Measurements from ENCODE around the gene RGS3. TPM values are rescaled to one million over a fixed set of nuclear protein-coding genes. Genes with fewer than 3 reads are reported as not detected.
A peak's percentile ranks its signal among the peaks of the same experiment; 100 is the strongest.

The RGS3 gene
- total RNA-seq, 1 experiment from 2014 or later = 16.6 TPM

DNA sequence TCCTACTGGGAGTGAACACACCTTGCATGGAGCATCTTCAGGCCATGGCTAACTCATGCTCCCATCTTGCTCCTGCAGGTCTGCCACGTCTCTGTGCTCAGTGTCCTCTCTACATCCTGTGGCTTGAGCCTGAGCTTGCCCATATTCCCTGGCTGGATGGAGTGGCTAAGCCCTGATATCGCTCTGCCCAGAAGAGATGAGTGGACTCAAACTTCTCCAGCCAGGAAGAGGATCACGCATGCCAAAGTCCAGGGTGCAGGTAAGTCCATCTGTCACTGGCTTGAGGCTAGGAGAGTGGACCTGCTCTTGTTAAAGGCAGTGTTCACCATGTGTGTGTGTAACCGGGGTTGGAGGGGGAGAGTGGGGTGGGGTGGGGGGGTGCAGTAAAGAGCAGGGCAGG is 1.6 kb upstream of the RGS3 start:
- H3K4me1 Mint-ChIP-seq = peaks cover 22% of the 10 kb centered on the region
- ATAC-seq = no peak
- DNase-seq (ENCODE audit: low spot score) = no peak
- CTCF ChIA-PET = interaction anchor here (2.6 kb wide), 1 partner anchor 16 kb away, joined by 13 read pairs; no protein-coding TSS in a partner anchor
- POLR2A ChIA-PET = no interaction called here
- peaks cover 40% of the 10 kb centered on the region for H3K27me3 Mint-ChIP-seq (ENCODE audit: low read depth)
- no peak overlapping the region for H3K27ac Mint-ChIP-seq
- no peaks in the 10 kb centered on the region for H3K36me3 Mint-ChIP-seq
- TF ChIP-seq, protein P1, sequence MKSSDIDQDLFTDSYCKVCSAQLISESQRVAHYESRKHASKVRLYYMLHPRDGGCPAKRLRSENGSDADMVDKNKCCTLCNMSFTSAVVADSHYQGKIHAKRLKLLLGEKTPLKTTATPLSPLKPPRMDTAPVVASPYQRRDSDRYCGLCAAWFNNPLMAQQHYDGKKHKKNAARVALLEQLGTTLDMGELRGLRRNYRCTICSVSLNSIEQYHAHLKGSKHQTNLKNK (CRISPR knock-in tag; IDR thresholded peaks at IDR 0.05) = no peak
- TF ChIP-seq GTF2I (CRISPR knock-in tag; conservative IDR thresholded peaks at IDR 0.05) = no peak
- TF ChIP-seq, protein P2, sequence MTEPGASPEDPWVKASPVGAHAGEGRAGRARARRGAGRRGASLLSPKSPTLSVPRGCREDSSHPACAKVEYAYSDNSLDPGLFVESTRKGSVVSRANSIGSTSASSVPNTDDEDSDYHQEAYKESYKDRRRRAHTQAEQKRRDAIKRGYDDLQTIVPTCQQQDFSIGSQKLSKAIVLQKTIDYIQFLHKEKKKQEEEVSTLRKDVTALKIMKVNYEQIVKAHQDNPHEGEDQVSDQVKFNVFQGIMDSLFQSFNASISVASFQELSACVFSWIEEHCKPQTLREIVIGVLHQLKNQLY (CRISPR knock-in tag; IDR thresholded peaks at IDR 0.05) = no peak
- TF ChIP-seq SOX15 (CRISPR knock-in tag; IDR thresholded peaks at IDR 0.05) = no peak
- no peak for TF ChIP-seq ZNF232 (CRISPR knock-in tag; IDR thresholded peaks at IDR 0.05)
- TF ChIP-seq EMX1 (CRISPR knock-in tag; IDR thresholded peaks at IDR 0.05) = no peak
- TF ChIP-seq USF1 (CRISPR knock-in tag; IDR thresholded peaks at IDR 0.05) = no peak
- TF ChIP-seq, protein P3, sequence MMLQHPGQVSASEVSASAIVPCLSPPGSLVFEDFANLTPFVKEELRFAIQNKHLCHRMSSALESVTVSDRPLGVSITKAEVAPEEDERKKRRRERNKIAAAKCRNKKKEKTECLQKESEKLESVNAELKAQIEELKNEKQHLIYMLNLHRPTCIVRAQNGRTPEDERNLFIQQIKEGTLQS (CRISPR knock-in tag; conservative IDR thresholded peaks at IDR 0.05) = no peak
- TF ChIP-seq PRRX2 (CRISPR knock-in tag; IDR thresholded peaks at IDR 0.05) = no peak
- TF ChIP-seq ESRRA (CRISPR knock-in tag; IDR thresholded peaks at IDR 0.05; ENCODE audit: borderline replicate concordance) = no peak
- H3K4me3 Mint-ChIP-seq = no peak overlapping the region
- H3K9me3 Mint-ChIP-seq = peaks cover 3% of the 10 kb centered on the region; the same call in 1 of the 2 replicates

DNA sequence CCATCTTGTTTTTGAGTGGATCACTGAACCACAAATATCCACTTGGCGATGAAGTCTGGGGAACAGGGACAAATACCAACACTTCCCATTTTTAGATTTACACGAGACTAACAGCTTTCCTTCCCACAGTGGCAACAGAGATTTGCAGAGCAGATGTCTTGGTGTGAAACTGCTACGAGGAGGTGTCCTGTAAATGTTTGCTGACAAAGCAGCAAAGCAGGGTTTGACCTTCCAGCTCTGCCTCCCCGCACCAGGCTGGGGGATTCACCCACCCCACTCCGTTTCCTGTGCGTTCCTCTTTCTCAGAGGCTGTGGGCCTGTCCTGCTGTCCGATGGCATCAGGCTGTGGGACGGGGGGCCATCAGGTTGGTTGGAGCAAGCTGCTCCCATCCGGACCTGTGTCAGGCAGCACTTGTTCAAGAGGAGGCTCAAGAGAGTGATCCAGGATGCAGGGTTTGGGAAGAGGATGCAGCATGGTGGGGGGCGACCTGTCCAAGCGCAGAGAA is 693 bp upstream of the RGS3 start:
- H3K4me1 Mint-ChIP-seq = peaks cover 20% of the 10 kb centered on the region
- TF ChIP-seq E2F4 (CRISPR knock-in tag; IDR thresholded peaks at IDR 0.05; ENCODE audit: borderline replicate concordance, low read depth) (no peak), TP53 (CRISPR knock-in tag; IDR thresholded peaks at IDR 0.05) (0 out of 2 replicates have a peak, but pooled peaks have one; percentile 6), ZNF121 (CRISPR knock-in tag; IDR thresholded peaks at IDR 0.05) (no peak)
- ChIA-PET POLR2A (interaction anchor here (0.8 to 1.1 kb wide), 2 partner anchors 8 to 16 kb away, joined by 3 read pairs; no protein-coding TSS in a partner anchor), CTCF (interaction anchor here (0.8 to 2.6 kb wide), 11 partner anchors 8 to 195 kb away, joined by 3 to 13 read pairs (median 5); no protein-coding TSS in a partner anchor)
- H3K9me3 Mint-ChIP-seq = peaks cover 9% of the 10 kb centered on the region; the same call in 1 of the 2 replicates
- no peak overlapping the region for H3K27ac Mint-ChIP-seq
- H3K36me3 Mint-ChIP-seq = no peaks in the 10 kb centered on the region
- peak overlapping the region; percentile 42 for H3K4me3 Mint-ChIP-seq
- peaks cover 40% of the 10 kb centered on the region for H3K27me3 Mint-ChIP-seq (ENCODE audit: low read depth)
- DNase-seq (ENCODE audit: low spot score) (no peak), ATAC-seq (peak; percentile 13)

GRCh38 chr9:113464286-113464660 is 746 bp downstream of the RGS3 start:
- ChIA-PET CTCF (interaction anchor here (0.8 to 2.6 kb wide), 3 partner anchors 18 to 190 kb away, joined by 3 to 13 read pairs (median 3); no protein-coding TSS in a partner anchor), POLR2A (interaction anchor here (0.9 kb wide), 1 partner anchor 120 kb away, joined by 3 read pairs; no protein-coding TSS in a partner anchor)
- Mint-ChIP-seq H3K4me1 (peaks cover 20% of the 10 kb centered on the region), H3K9me3 (peaks cover 9% of the 10 kb centered on the region; the same call in 1 of the 2 replicates), H3K36me3 (no peaks in the 10 kb centered on the region), H3K4me3 (peak overlapping the region; percentile 68), H3K27ac (no peak overlapping the region), H3K27me3 (ENCODE audit: low read depth) (peaks cover 40% of the 10 kb centered on the region)
- TF ChIP-seq CREM (CRISPR knock-in tag; IDR thresholded peaks at IDR 0.05) (no peak), ZNF396 (CRISPR knock-in tag; IDR thresholded peaks at IDR 0.05; ENCODE audit: borderline replicate concordance) (no peak), SMAD3 (CRISPR knock-in tag; IDR thresholded peaks at IDR 0.05; ENCODE audit: borderline replicate concordance) (no peak), NR2C2 (CRISPR knock-in tag; IDR thresholded peaks at IDR 0.05) (no peak), USF1 (CRISPR knock-in tag; IDR thresholded peaks at IDR 0.05) (no peak)
- TF ChIP-seq, protein P4, sequence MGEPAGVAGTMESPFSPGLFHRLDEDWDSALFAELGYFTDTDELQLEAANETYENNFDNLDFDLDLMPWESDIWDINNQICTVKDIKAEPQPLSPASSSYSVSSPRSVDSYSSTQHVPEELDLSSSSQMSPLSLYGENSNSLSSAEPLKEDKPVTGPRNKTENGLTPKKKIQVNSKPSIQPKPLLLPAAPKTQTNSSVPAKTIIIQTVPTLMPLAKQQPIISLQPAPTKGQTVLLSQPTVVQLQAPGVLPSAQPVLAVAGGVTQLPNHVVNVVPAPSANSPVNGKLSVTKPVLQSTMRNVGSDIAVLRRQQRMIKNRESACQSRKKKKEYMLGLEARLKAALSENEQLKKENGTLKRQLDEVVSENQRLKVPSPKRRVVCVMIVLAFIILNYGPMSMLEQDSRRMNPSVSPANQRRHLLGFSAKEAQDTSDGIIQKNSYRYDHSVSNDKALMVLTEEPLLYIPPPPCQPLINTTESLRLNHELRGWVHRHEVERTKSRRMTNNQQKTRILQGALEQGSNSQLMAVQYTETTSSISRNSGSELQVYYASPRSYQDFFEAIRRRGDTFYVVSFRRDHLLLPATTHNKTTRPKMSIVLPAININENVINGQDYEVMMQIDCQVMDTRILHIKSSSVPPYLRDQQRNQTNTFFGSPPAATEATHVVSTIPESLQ (CRISPR knock-in tag; IDR thresholded peaks at IDR 0.05) = no peak
- TF ChIP-seq, protein P5, sequence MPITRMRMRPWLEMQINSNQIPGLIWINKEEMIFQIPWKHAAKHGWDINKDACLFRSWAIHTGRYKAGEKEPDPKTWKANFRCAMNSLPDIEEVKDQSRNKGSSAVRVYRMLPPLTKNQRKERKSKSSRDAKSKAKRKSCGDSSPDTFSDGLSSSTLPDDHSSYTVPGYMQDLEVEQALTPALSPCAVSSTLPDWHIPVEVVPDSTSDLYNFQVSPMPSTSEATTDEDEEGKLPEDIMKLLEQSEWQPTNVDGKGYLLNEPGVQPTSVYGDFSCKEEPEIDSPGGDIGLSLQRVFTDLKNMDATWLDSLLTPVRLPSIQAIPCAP (CRISPR knock-in tag; IDR thresholded peaks at IDR 0.05) = no peak
- DNase-seq (ENCODE audit: low spot score) (no peak), ATAC-seq (no peak)
